ENCODE data around the gene ACER2. TPM values are rescaled to one million over a fixed set of nuclear protein-coding genes. Genes with fewer than 3 reads are reported as not detected.

ACER2 gene
- total RNA-seq, 1 experiment from 2014 or later: 8.8 TPM

DNA sequence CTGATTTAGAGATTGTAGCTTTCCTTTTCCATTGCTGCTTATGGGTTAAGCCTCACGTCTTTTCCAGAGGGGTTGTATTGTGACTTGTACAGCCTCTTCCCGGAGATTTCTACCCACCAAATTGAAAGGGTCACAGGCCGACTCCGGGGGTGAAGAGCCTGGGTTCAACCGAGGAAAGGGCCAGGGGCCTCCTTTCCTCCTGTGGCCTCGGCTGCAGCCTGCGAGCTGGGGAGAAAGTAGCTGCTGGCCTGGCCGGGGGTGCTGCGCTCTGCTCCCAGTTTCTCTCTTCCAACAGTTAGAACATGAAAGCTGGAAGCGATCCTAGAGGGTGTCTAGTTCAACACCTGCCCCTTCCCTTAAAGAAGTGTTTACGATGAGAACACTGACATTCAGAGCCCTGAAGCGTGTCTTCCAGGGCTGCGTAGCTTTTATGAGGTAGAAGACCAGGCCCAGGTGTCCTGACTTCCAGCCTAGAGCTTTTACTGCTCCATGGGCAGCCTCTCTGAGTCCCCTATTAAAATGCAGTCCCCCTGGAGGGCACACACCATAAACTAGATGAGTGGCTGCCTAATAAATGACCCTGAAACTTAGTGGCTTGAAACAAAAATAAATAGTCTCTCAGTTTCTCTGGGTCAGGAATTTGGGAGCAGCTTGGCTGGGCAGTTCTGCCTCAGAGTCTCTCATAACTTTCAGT, 56.9 kb downstream of the ACER2 start:
- ChIA-PET POLR2A (interaction anchor here (0.6 kb wide), 1 partner anchor 19 kb away, joined by 3 read pairs; no protein-coding TSS in a partner anchor), CTCF (interaction anchor here (0.5 to 2.8 kb wide), 150 partner anchors 7 to 1475 kb away, joined by 3 to 58 read pairs (median 5); partner anchors contain the start of genes ACER2, DENND4C, MLLT3 and RPS6)
- Mint-ChIP-seq H3K4me3 (no peak overlapping the region), H3K27ac (no peak overlapping the region), H3K4me1 (peaks cover 3% of the 10 kb centered on the region), H3K9me3 (peaks cover 11% of the 10 kb centered on the region), H3K27me3 (ENCODE audit: low read depth) (peaks cover 9% of the 10 kb centered on the region; the same call in 1 of the 2 replicates), H3K36me3 (peaks cover 3% of the 10 kb centered on the region)
- ATAC-seq (no peak), DNase-seq (ENCODE audit: low spot score) (no peak)
- TF ChIP-seq, protein P1, sequence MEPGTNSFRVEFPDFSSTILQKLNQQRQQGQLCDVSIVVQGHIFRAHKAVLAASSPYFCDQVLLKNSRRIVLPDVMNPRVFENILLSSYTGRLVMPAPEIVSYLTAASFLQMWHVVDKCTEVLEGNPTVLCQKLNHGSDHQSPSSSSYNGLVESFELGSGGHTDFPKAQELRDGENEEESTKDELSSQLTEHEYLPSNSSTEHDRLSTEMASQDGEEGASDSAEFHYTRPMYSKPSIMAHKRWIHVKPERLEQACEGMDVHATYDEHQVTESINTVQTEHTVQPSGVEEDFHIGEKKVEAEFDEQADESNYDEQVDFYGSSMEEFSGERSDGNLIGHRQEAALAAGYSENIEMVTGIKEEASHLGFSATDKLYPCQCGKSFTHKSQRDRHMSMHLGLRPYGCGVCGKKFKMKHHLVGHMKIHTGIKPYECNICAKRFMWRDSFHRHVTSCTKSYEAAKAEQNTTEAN (CRISPR knock-in tag; IDR thresholded peaks at IDR 0.05): no peak
- no peak for TF ChIP-seq GTF2I (CRISPR knock-in tag; conservative IDR thresholded peaks at IDR 0.05)
- TF ChIP-seq IRF2 (CRISPR knock-in tag; IDR thresholded peaks at IDR 0.05; ENCODE audit: borderline replicate concordance, low read depth): no peak
- no peak for TF ChIP-seq TEAD1 (CRISPR knock-in tag; IDR thresholded peaks at IDR 0.05)
- TF ChIP-seq HMGXB4 (CRISPR knock-in tag; IDR thresholded peaks at IDR 0.05): no peak
- TF ChIP-seq NR3C1 (CRISPR knock-in tag; conservative IDR thresholded peaks at IDR 0.05; ENCODE audit: low read depth): no peak
- TF ChIP-seq ZNF425 (CRISPR knock-in tag; conservative IDR thresholded peaks at IDR 0.05): no peak

GRCh38 chr9:19466280-19466639, 57.5 kb downstream of the ACER2 start:
- Mint-ChIP-seq H3K27ac (no peak overlapping the region), H3K9me3 (peaks cover 11% of the 10 kb centered on the region), H3K36me3 (peaks cover 3% of the 10 kb centered on the region), H3K27me3 (ENCODE audit: low read depth) (peaks cover 9% of the 10 kb centered on the region; the same call in 1 of the 2 replicates), H3K4me1 (peaks cover 3% of the 10 kb centered on the region), H3K4me3 (no peak overlapping the region)
- DNase-seq (ENCODE audit: low spot score): no peak
- ChIA-PET POLR2A (no interaction called here), CTCF (interaction anchor here (1.2 to 2.8 kb wide), 5 partner anchors 10 to 335 kb away, joined by 3 to 47 read pairs (median 25); no protein-coding TSS in a partner anchor)
- ATAC-seq: no peak
- TF ChIP-seq ZNF121 (CRISPR knock-in tag; IDR thresholded peaks at IDR 0.05) (no peak), IRF1 (CRISPR knock-in tag; IDR thresholded peaks at IDR 0.05) (no peak), PRRX2 (CRISPR knock-in tag; IDR thresholded peaks at IDR 0.05) (no peak), ZNF396 (CRISPR knock-in tag; IDR thresholded peaks at IDR 0.05; ENCODE audit: borderline replicate concordance) (no peak), HMGXB4 (CRISPR knock-in tag; IDR thresholded peaks at IDR 0.05) (no peak), KAT7 (CRISPR knock-in tag; IDR thresholded peaks at IDR 0.05; ENCODE audit: borderline replicate concordance) (no peak), SMAD4 (CRISPR knock-in tag; IDR thresholded peaks at IDR 0.05) (no peak), SMAD3 (CRISPR knock-in tag; IDR thresholded peaks at IDR 0.05; ENCODE audit: borderline replicate concordance) (no peak)
- TF ChIP-seq, protein P2, sequence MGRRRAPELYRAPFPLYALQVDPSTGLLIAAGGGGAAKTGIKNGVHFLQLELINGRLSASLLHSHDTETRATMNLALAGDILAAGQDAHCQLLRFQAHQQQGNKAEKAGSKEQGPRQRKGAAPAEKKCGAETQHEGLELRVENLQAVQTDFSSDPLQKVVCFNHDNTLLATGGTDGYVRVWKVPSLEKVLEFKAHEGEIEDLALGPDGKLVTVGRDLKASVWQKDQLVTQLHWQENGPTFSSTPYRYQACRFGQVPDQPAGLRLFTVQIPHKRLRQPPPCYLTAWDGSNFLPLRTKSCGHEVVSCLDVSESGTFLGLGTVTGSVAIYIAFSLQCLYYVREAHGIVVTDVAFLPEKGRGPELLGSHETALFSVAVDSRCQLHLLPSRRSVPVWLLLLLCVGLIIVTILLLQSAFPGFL (CRISPR knock-in tag; IDR thresholded peaks at IDR 0.05; ENCODE audit: borderline replicate concordance): no peak
- TF ChIP-seq, protein P3, sequence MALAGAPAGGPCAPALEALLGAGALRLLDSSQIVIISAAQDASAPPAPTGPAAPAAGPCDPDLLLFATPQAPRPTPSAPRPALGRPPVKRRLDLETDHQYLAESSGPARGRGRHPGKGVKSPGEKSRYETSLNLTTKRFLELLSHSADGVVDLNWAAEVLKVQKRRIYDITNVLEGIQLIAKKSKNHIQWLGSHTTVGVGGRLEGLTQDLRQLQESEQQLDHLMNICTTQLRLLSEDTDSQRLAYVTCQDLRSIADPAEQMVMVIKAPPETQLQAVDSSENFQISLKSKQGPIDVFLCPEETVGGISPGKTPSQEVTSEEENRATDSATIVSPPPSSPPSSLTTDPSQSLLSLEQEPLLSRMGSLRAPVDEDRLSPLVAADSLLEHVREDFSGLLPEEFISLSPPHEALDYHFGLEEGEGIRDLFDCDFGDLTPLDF (CRISPR knock-in tag; IDR thresholded peaks at IDR 0.05): no peak
- TF ChIP-seq, protein P4, sequence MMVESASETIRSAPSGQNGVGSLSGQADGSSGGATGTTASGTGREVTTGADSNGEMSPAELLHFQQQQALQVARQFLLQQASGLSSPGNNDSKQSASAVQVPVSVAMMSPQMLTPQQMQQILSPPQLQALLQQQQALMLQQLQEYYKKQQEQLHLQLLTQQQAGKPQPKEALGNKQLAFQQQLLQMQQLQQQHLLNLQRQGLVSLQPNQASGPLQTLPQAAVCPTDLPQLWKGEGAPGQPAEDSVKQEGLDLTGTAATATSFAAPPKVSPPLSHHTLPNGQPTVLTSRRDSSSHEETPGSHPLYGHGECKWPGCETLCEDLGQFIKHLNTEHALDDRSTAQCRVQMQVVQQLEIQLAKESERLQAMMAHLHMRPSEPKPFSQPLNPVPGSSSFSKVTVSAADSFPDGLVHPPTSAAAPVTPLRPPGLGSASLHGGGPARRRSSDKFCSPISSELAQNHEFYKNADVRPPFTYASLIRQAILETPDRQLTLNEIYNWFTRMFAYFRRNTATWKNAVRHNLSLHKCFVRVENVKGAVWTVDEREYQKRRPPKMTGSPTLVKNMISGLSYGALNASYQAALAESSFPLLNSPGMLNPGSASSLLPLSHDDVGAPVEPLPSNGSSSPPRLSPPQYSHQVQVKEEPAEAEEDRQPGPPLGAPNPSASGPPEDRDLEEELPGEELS (CRISPR knock-in tag; IDR thresholded peaks at IDR 0.05): no peak
